ENCODE results near the gene LPAR4.
"Not testable (repeated sequence)": the region's sequence is repeated elsewhere in the genome, so short reads cannot be mapped to it uniquely, and the experiment has no call there.

The LPAR4 gene

GRCh38 chrX:78747489-78747888 is at the start of gene LPAR4:
LPAR4 (plus strand) TSS chrX:78747720; CDS start chrX:78754870, 7,150 bp downstream.
- DNase-seq, result peak; percentile 62

- DNase-seq, result no peak
Observed at GRCh38 chrX:78706071-78706470, 41.4 kb upstream of the LPAR4 start.

GRCh38 chrX:78708262-78708661 is 39.3 kb upstream of the LPAR4 start:
- peak; percentile 43 for DNase-seq

- DNase-seq, result peak; percentile 43
Observed at GRCh38 chrX:78708816-78709215, 38.7 kb upstream of the LPAR4 start.

GRCh38 chrX:78710171-78710570 is 37.3 kb upstream of the LPAR4 start:
- no peak for DNase-seq

GRCh38 chrX:78712336-78712735 is 35.2 kb upstream of the LPAR4 start:
- DNase-seq, result no peak

- DNase-seq, result no peak
Observed at GRCh38 chrX:78725287-78725686, 22.2 kb upstream of the LPAR4 start.

- no peak for DNase-seq
Observed at GRCh38 chrX:78746496-78746895, 1.0 kb upstream of the LPAR4 start.

GRCh38 chrX:78747971-78748370 is 451 bp downstream of the LPAR4 start:
- DNase-seq, result no peak

GRCh38 chrX:78748846-78749245 is 1.3 kb downstream of the LPAR4 start:
- DNase-seq, result no peak

- no peak for DNase-seq
Observed at GRCh38 chrX:78753571-78753970, 6.1 kb downstream of the LPAR4 start.

GRCh38 chrX:78754917-78755316 is 7.4 kb downstream of the LPAR4 start:
- DNase-seq, result no peak

GRCh38 chrX:78759081-78759480 is 11.6 kb downstream of the LPAR4 start:
- DNase-seq, result no peak

- DNase-seq, result no peak
Observed at GRCh38 chrX:78769101-78769755, 21.7 kb downstream of the LPAR4 start.

- DNase-seq, result no peak
Observed at GRCh38 chrX:78769946-78770345, 22.4 kb downstream of the LPAR4 start.

GRCh38 chrX:78796916-78797315 is 49.4 kb downstream of the LPAR4 start:
- DNase-seq, result no peak

- DNase-seq, result no peak
Observed at GRCh38 chrX:78800114-78800513, 52.6 kb downstream of the LPAR4 start.

- DNase-seq, result no peak
Observed at GRCh38 chrX:78800694-78801093, 53.2 kb downstream of the LPAR4 start.

GRCh38 chrX:78801522-78801921 is 54.0 kb downstream of the LPAR4 start:
- DNase-seq, result no peak

GRCh38 chrX:78802526-78802925 is 55.0 kb downstream of the LPAR4 start:
- not testable (repeated sequence) for DNase-seq
